Heart left ventricle (tissue), 16 donors: Measurements from ENCODE around the gene CALCR. TPM values are rescaled to one million over a fixed set of nuclear protein-coding genes. Genes with fewer than 3 reads are reported as not detected.
"Not testable (repeated sequence)": the region's sequence is repeated elsewhere in the genome, so short reads cannot be mapped to it uniquely, and the experiment has no call there.

Experiments
- ATAC-seq, 4 donors: fragments of 200-7000 bp; cut with Tn5 transposase; one replicate each; pipeline ENCODE4 v1.9.1; 2020 to 2022; ENCODE audit warnings: moderate library complexity in 4 of 4, mild to moderate bottlenecking in 3 of 4, moderate number of reproducible peaks in 1 of 4
- DNase-seq, 5 donors: peaks; one replicate each; pipeline ENCODE4 v3.0.0-alpha.2; 2020
- H3K27ac ChIP-seq, 12 donors: fragments of 200-600 bp; sonication (generic) in 4 of 12; one replicate each; pipeline versions ENCODE4 v1.5.0 to v1.8.0; 2016 to 2022; ENCODE audit warnings: mild to moderate bottlenecking in 2 of 12
- H3K27me3 ChIP-seq, 9 donors: fragments of 200-600 bp; sonication (generic) in 2 of 9; one replicate each; pipeline versions ENCODE4 v1.5.1 to v1.8.0; 2016 to 2022; ENCODE audit warnings: mild to moderate bottlenecking in 3 of 9
- H3K36me3 ChIP-seq, 9 donors: fragments of 200-600 bp; sonication (generic) in 2 of 9; one replicate each; pipeline versions ENCODE4 v1.5.0 to v1.8.0; 2018 to 2022; ENCODE audit warnings: mild to moderate bottlenecking in 2 of 9
- H3K4me1 ChIP-seq, 12 donors: fragments of 200-600 bp; sonication (generic) in 4 of 12; one replicate each; pipeline versions ENCODE4 v1.5.0 to v1.8.0; 2016 to 2022; ENCODE audit warnings: mild to moderate bottlenecking in 3 of 12
- H3K4me3 ChIP-seq, 12 donors: fragments of 200-600 bp; sonication (generic) in 4 of 12; one replicate each; pipeline versions ENCODE4 v1.5.0 to v1.8.0; 2017 to 2022; ENCODE audit warnings: mild to moderate bottlenecking in 9 of 12, moderate library complexity in 4 of 12
- H3K9me3 ChIP-seq, 12 donors: fragments of 200-600 bp; sonication (generic) in 4 of 12; one replicate each; pipeline versions ENCODE4 v1.5.0 to v1.8.0; 2016 to 2022; ENCODE audit warnings: mild to moderate bottlenecking in 1 of 12
- CTCF ChIP-seq, 12 donors: fragments of 200-600 bp; sonication (generic) in 4 of 12; IDR thresholded peaks; one replicate each; pipeline versions ENCODE4 v1.5.0 to v1.8.0; 2018 to 2022; ENCODE audit warnings: antibody characterized with exemption in 12 of 12, mild to moderate bottlenecking in 5 of 12
- WGBS, 4 donors: extraction: QIAGEN DNeasy Blood & Tissue Kit in 2 of 4; methylation state at CpG; one replicate each; pipeline versions ENCODE4 v1.1.5 to v1.1.7; 2013 to 2018; 5-methylcytosine and 5-hydroxymethylcytosine counted together
- intact Hi-C, 10 donors: fragments of 100-400 bp; cut with DNase I; formaldehyde crosslinking; loops; one replicate each; pipeline versions ENCODE4 v1.11.1 to v1.14.2; 2022
- polyA plus RNA-seq, 2 donors: library from polyadenylated mRNA; stranded (reverse); fragments of 200-250 nt; gene quantifications; one replicate each; pipeline ENCODE4 v1.2.3, GENCODE V29; 2013
- total RNA-seq, 9 donors: library from RNA; depleted of rRNA in 2 of 9; stranded (reverse); fragments of >200 nt in 2 of 9; fragmentation: NEBNext Ultra II Directional in 3 of 9; extraction: Animal tissue kit (Norgen Biotek cat#: 25700) in 3 of 9; gene quantifications; one replicate each; pipeline versions ENCODE4 v1.1.0 to v1.2.4, GENCODE V29; 2016 to 2023
- donor health status: ischemic (EF 13 %, LVEDD 7.1; RV severe dilation, severe dysfunction).
- donor health status: healthy with polysubstance abuse.
- donor health status: DM: no; HTN: yes; CAD: no.
- donor health status: DM: no; HTN: no; CAD: no.
- donor health status: ischemic (EF 25% LVEDD 6.9; RV normal size, moderate dysfunction).
- donor health status: ischemic (EF 25% LVEDD 5.7; RV mildly dilated, moderate dysfunction).
- donor health status: healthy.
- donor health status: DM: yes; HTN: yes; CAD: no.
- donor health status: ischemic (EF 35%, LVEDD 5.7; RV mildly dilated, moderate dysfunction).
- donor health status: nonischemic (EF 11% LVEDD 7.7; RV severe dilation, severe dysfunction).
- donor health status: DM: yes; HTN: yes; CAD: no.
- donor health status: PGD.
- donor health status: ischemic (EF 29% LVEDD 5.4; RV normal size, mild dysfunction).
- donor health status: nonischemic (EF 23%, LVEDD 6.1; RV moderate dilation, normal function).

Gene CALCR
- total and polyA plus RNA-seq, 11 donors: 0.17 to 0.18 TPM; not detected in 9

DNA sequence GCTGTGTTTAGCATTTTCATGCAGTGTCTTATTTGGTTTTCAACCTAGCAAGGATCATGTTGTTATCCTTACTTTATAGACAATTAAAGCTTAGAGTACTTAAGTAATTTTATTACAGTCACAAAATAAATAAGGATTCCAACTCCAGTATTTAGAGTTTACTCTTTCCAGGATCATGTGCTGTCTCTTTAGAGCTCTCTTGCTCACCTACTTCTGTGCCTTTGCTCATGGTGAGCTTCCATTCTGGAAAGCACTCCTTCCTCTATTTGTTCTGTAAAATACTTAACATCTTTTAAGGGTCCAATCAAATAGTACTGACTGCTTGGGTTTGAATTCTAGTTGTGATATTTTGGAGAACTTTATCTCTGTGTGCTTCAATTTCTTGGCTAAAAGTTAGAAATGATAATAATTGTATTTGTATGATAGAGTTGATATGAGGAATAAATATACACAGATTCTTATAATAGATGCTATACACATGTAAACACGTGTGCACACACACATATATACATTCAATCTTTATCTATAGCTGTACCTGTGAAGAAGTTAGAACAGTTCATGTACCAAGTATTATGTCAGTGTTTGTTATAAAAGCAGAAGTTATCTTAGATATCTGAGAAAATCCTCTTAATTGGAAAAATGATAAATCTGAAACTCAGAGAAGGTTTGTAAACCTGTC lies 18.2 kb upstream of the CALCR start:
- H3K4me1 ChIP-seq: no peaks in the 10 kb centered on the region
- no peaks in the 10 kb centered on the region for H3K9me3 ChIP-seq
- H3K27me3 ChIP-seq: no peaks in the 10 kb centered on the region
- no peaks in the 10 kb centered on the region for H3K36me3 ChIP-seq
- no peak overlapping the region for H3K27ac ChIP-seq
- no peak for ATAC-seq
- TF ChIP-seq CTCF (IDR thresholded peaks at IDR 0.05): no peak
- intact Hi-C loops: no loop called here
- 69 to 84% (median 71%) methylated on average over 1 of the region's 1 CpG for WGBS, 4 donors
- no peak overlapping the region for H3K4me3 ChIP-seq
- no peak for DNase-seq

DNA sequence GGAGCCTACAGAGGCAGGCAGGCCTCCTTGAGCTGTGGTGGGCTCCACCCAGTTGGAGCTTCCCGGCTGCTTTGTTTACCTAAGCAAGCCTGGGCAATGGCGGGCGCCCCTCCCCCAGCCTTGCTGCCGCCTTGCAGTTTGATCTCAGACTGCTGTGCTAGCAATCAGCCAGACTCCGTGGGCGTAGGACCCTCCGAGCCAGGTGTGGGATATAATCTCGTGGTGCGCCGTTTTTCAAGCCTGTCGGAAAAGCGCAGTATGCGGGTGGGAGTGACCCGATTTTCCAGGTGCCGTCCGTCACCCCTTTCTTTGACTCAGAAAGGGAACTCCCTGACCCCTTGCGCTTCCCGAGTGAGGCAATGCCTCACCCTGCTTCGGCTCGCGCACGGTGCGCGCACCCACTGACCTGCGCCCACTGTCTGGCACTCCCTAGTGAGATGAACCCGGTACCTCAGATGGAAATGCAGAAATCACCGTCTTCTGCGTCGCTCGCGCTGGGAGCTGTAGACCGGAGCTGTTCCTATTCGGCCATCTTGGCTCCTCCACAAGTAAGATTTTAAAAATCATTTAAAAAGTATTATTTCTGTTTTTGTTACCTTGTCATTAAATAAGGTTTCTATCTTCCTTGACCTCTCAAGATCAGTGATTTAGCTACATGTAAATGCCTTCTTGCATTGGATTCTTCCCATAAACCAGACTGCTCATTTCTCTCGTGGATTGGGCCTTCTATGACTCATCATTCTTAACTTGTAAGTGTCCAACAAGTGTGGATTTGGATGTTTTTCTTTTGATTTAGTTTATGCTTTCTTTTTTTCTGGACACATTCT lies 16.9 kb upstream of the CALCR start:
- H3K36me3 ChIP-seq, H3K27me3 ChIP-seq, H3K27ac ChIP-seq, H3K4me1 ChIP-seq, H3K9me3 ChIP-seq, DNase-seq, ATAC-seq, intact Hi-C loops, H3K4me3 ChIP-seq: not testable (repeated sequence)
- WGBS, 4 donors: 83 to 92% (median 88%) methylated on average over 9 to 30 of the region's 34 CpGs

GRCh38 chr7:93586479-93586865 lies 11.9 kb upstream of the CALCR start:
- H3K36me3 ChIP-seq, intact Hi-C loops, H3K4me1 ChIP-seq, H3K4me3 ChIP-seq, H3K27me3 ChIP-seq, DNase-seq, ATAC-seq, H3K27ac ChIP-seq, H3K9me3 ChIP-seq: not testable (repeated sequence)
- WGBS, 4 donors: 90 to 95% (median 91%) methylated on average over 16 to 20 of the region's 22 CpGs

DNA sequence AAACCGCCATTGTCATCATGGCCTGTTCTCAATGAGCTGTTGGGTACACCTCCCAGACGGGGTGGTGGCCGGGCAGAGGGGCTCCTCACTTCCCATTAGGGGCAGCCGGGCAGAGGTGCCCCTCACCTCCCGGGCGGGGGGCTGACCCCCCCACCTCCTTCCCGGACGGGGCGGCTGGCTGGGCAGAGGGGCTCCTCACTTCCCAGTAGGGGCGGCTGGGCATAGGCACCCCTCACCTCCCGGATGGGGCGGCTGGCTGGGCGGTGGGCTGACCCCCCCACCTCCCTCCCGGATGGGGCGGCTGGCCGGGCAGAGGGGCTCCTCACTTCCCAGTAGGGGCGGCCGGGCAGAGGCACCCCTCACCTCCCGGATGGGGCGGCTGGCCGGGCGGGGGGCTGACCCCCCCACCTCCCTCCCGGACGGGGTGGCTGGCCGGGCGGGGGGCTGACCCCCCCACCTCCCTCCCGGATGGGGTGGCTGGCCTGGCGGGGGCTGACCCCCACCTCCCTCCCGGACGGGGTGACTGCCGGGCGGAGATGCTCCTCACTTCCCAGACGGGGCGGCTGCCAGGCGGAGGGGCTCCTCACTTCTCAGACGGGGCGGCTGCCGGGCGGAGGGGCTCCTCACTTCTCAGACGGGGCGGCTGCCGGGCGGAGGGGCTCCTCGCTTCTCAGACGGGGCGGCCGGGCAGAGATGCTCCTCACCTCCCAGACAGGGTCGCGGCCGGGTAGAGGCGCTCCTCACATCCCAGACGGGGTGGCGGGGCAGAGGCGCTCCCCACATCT lies 11.4 kb upstream of the CALCR start:
- ATAC-seq, H3K4me1 ChIP-seq, H3K9me3 ChIP-seq, H3K36me3 ChIP-seq, intact Hi-C loops, H3K4me3 ChIP-seq, H3K27me3 ChIP-seq, H3K27ac ChIP-seq, DNase-seq: not testable (repeated sequence)
- 93 to 94% (median 93%) methylated on average over 24 to 46 of the region's 54 CpGs; no CpG with 5 or more reads in 1 of the 4 donors for WGBS, 4 donors

GRCh38 chr7:93579431-93579830 lies 4.9 kb upstream of the CALCR start:
- Histone ChIP-seq H3K9me3 (no peaks in the 10 kb centered on the region), H3K27ac (no peak overlapping the region), H3K4me1 (peaks cover 0 to 6% (median 0%) of the 10 kb centered on the region in 12 donors), H3K27me3 (peaks cover 0 to 32% (median 15%) of the 10 kb centered on the region in 9 donors), H3K4me3 (no peak overlapping the region), H3K36me3 (no peaks in the 10 kb centered on the region)
- no peak for DNase-seq
- no peak for TF ChIP-seq CTCF (IDR thresholded peaks at IDR 0.05)
- WGBS, 4 donors: 75 to 80% (median 79%) methylated on average over 2 of the region's 2 CpGs
- ATAC-seq: no peak
- intact Hi-C loops: loop anchor here in 1 of 10 donors (10.0 kb wide), 1 partner anchor 55 kb away; no protein-coding TSS in a partner anchor
